ENCODE data around the gene STAB1. TPM values are rescaled to one million over a fixed set of nuclear protein-coding genes. Genes with fewer than 3 reads are reported as not detected.

The STAB1 gene
- polyA plus RNA-seq, 12 donors = 29.2 to 55.4 (median 39.2) TPM; not detected in 1

GRCh38 chr3:52483577-52484381 lies 11.4 kb upstream of the STAB1 start:
- peak; percentile 20 for DNase-seq

- no peak for DNase-seq
Observed at GRCh38 chr3:52484680-52485461, 10.3 kb upstream of the STAB1 start.

GRCh38 chr3:52487050-52487787 lies 7.9 kb upstream of the STAB1 start:
- no peak for DNase-seq

GRCh38 chr3:52487788-52488691 lies 7.1 kb upstream of the STAB1 start:
- DNase-seq = no peak

GRCh38 chr3:52488746-52489145 lies 6.4 kb upstream of the STAB1 start:
- DNase-seq = no peak

GRCh38 chr3:52489453-52489852 lies 5.7 kb upstream of the STAB1 start:
- DNase-seq = no peak

GRCh38 chr3:52490035-52490938 lies 4.9 kb upstream of the STAB1 start:
- no peak for DNase-seq

- no peak for DNase-seq
Observed at GRCh38 chr3:52490939-52491526, 4.1 kb upstream of the STAB1 start.

- no peak for DNase-seq
Observed at GRCh38 chr3:52492059-52492458, 3.1 kb upstream of the STAB1 start.

- DNase-seq = no peak
Observed at GRCh38 chr3:52493232-52494017, 1.7 kb upstream of the STAB1 start.

- no peak for DNase-seq
Observed at GRCh38 chr3:52494445-52494844, 693 bp upstream of the STAB1 start.

GRCh38 chr3:52495777-52496602 lies 852 bp downstream of the STAB1 start:
- DNase-seq = no peak

GRCh38 chr3:52498137-52499054 lies 3.3 kb downstream of the STAB1 start:
- DNase-seq = peak; percentile 27

- no peak for DNase-seq
Observed at GRCh38 chr3:52501046-52501445, 5.9 kb downstream of the STAB1 start.

GRCh38 chr3:52502001-52502400 lies 6.9 kb downstream of the STAB1 start:
- no peak for DNase-seq

- DNase-seq = no peak
Observed at GRCh38 chr3:52502808-52503350, 7.7 kb downstream of the STAB1 start.
